Stimulated activated CD8-positive, alpha-beta memory T cell treated with anti-CD3 and anti-CD28 coated beads, Interleukin-12 subunit alpha, Interleukin-12 subunit beta, amount 100 ng/mL, for 24 hours (primary cell): ENCODE results near the gene TP73.

Experiments
- DNase-seq: peaks from one replicate; pipeline ENCODE4 v3.0.0-alpha.2; 2020; ENCODE audit errors: extremely low read depth

Gene TP73

DNA sequence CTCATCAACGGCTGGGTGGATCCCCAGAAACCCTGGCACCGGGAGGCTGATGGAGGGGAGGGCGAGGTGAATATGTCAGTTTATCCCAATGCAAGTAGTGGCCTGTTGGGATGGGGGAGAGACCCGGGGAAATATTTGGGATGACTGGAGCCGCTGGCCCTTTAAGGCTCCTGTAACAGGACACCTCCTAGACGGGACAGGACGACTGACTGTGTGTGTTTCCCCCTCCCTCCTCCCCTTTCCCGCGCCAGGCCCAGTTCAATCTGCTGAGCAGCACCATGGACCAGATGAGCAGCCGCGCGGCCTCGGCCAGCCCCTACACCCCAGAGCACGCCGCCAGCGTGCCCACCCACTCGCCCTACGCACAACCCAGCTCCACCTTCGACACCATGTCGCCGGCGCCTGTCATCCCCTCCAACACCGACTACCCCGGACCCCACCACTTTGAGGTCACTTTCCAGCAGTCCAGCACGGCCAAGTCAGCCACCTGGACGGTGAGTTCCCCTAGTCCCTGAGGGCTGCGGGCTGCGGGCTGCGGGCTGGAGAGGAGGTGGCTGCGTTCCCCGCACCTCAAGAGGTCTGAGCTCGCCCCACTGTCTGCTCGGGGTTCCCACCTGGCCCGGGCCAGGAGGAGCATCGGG lies 55.1 kb downstream of the TP73 start:
- no peak for DNase-seq

- DNase-seq, result no peak
These were observed 55.6 kb downstream of the TP73 start for GRCh38 chr1:3707939-3708328.

- no peak for DNase-seq
These were observed 56.5 kb downstream of the TP73 start for GRCh38 chr1:3708791-3709190.

DNA sequence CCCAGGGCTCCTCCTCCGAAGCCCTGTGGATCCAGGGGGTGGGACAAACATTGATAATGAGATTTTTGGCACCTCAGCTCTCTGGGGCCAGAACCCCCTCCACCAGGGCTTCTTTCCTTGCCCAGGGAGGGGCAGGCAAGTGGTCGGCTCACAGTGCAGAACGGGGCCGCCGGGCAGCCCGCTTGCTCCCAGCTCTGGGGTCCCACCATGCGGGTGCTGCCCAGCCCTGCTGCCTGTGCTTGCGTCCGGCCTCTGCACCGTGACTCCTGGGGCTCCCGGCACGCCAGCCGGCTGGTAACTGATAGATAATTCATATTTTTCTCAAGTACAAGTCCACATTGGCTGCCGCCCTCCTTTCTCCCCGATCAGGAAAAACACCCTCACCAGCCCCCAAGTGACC lies 57.9 kb downstream of the TP73 start:
- DNase-seq, result no peak

DNA sequence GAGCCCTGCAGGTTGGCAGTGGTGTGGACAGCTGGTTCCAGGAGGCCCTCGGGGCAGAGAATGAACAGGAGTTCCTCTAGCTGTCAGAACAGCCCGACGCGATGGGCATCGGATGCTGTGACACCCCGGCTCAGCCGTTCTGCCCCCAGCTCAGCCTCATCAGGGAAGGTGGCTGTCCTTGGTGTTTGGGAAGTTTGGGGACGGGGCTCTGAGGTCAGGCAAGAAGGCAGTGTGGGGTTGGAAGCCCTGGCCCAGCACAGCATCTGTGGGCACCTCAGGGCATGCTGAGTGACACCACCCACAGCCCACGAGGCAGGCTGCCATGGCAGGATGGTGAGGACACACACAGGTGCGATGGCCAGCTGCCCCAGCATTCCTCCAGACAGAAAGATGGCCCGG lies 59.1 kb downstream of the TP73 start:
- no peak for DNase-seq

DNA sequence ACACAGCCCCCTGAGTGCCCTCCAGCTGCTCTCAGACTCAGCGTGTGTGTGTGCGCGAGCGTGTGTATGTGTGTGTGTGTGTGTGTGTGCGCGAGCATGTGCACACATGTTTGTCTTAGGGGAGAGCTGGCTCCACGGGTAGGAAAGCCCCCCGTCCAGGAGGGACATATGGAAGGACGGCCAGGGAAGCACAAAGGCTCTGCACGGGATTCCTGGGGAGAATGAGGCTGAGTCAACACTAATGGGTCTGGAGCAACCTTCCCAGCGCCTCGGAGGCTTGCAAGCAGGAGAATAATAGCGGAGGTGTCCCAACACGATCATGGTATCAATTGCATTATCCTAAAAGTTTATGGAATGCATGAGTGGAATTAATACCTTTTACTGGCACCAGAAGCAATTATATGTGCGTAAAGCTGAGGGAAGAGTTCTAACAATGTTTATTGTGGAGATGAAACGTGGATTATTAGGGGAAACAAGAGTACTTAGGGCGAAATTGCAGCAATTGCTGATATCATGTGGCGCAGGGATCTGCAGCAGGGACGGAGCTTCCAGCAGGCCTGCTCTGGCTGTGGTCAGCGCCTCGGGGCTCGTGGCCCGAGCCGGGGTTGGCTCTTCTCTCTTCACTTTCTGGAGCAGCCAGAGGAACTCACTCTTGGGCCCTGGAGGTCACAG lies 59.6 kb downstream of the TP73 start:
- no peak for DNase-seq

- no peak for DNase-seq
These were observed 60.5 kb downstream of the TP73 start for GRCh38 chr1:3712573-3713535.

DNA sequence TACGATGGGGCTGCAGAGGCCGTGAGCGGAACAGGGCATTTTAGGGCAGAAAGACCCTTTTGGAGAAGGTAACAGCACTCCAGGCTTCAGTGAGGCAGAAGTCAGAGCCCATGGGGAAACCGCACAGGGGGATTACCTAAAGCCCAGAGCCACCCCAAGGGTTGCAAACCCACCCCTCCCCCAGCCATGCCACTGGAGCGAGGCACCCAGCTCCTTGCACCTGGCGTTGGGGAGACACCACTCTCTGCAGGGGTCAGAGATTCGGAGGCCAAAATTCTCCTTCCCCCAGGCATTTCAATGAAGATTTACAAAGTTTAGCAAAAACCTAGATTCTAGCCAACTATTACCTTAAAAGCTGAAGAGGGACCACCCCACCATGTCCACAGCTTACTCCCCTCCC lies 61.5 kb downstream of the TP73 start:
- DNase-seq, result no peak

DNA sequence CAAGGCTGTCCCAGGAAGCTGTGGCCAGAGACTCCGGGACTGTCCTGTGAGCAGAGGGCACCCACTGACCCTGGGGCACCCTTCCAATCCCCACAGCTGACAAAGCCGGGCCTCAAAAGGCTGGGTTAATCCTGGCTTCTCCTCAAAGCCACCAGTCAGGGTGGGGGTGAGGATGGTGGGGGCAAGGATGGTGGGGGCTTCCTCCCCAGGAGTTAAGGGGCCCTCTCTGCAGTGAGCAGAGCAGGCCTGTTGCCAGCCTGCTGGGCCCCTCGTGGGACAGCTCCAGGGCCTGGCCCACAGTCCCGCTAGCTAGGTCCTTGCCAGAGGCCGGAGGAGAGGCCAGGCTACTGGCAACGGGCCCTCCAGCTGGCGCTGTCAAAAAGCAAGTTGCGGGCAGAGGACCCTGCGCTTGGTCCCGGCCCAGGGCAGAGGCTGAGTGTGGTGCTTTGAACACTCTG lies 62.0 kb downstream of the TP73 start:
- DNase-seq, result no peak

GRCh38 chr1:3714814-3715213 lies 62.5 kb downstream of the TP73 start:
- no peak for DNase-seq

DNA sequence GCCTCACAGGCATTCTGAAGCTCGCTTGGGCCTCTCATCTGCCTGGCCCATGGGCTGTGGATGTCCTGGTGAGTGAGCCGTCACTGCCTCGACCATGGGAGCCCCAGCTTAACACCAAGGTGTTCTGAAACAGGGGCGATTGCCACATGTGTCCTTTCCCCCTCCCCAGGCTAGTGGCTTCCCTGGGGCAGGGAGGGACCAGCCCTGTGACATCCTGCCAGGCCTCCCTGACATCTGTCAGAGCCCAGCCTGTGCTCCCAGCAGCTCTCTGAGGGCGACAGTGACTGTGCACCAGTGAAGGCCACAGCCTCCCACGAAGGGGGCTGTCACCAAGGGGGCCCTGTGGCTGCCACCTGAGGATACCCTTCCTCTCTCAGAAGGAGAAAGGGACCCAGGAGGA lies 64.0 kb downstream of the TP73 start:
- no peak for DNase-seq

DNA sequence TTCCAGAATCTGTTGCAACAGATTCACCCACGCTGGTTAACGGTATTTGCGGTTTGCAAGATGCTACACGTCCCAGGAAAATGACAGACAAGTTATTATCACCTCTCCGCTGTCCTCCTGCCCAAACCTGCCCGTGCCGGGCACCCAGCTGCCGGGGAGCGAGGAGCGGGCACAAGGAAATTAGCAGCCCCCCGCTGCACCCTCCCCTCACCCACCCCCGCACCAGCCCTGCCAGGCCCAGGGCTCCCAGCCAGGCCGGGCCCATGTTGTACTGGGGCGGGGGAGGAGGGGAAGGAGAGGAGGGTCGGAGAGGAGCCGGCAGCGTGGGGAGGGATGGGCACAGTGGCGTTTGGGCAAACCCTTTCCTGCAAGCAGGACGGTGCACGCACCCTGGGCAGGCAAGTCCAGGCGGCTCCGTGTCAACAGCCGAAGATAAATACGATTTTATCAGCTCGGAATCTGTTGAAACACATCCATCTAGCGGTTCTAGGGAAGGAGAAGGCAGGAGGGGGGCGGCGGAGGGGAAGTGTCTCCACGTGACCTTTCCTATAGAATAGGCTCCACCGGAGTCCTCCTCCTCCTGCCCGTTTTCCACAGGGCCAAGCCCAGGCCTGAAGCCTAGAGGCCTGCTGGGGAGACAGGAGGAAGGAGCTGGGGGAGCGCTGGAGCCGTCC lies 64.9 kb downstream of the TP73 start:
- no peak for DNase-seq

- DNase-seq, result no peak
These were observed 65.6 kb downstream of the TP73 start for GRCh38 chr1:3717715-3718601.

- DNase-seq, result no peak
These were observed 66.4 kb downstream of the TP73 start for GRCh38 chr1:3718764-3719163.

DNA sequence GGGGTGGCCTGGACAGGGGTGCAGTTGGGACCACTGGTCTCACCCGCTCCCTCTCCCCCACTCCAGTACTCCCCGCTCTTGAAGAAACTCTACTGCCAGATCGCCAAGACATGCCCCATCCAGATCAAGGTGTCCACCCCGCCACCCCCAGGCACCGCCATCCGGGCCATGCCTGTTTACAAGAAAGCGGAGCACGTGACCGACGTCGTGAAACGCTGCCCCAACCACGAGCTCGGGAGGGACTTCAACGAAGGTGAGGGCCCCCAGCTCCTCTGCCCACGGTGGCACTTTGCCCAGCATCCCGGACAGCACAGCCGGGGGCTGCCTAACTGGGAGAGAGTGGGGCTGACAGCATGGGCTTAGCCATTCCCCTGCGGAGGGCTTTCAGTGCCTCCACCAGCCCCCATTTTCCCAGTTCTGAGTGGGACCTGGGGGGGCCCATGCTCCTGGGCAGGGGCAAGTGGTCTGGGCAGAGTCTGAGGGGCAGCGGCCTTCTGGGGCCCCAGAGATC lies 69.7 kb downstream of the TP73 start:
- no peak for DNase-seq

GRCh38 chr1:3722846-3723245 lies 70.5 kb downstream of the TP73 start:
- no peak for DNase-seq

- peak; percentile 45 for DNase-seq
These were observed 72.2 kb downstream of the TP73 start for GRCh38 chr1:3724416-3725030.

DNA sequence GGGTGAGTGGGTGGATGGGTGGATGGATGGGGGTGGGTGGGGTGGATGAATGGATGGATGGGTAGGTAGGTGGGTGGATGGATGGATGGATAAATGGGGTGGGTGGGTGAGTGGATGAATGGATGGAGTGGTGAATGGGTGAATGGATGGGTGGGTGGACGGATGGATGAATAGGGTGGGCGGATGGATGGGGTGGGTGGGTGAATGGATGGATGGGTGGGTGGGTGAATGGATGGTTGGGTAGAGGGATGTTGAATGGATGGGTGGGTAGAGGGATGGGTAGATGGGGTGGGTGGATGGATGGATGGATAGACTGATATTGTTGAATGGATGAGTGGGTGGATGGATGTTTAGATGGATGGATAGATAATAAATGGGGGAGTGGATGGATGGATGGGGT lies 73.0 kb downstream of the TP73 start:
- no peak for DNase-seq

DNA sequence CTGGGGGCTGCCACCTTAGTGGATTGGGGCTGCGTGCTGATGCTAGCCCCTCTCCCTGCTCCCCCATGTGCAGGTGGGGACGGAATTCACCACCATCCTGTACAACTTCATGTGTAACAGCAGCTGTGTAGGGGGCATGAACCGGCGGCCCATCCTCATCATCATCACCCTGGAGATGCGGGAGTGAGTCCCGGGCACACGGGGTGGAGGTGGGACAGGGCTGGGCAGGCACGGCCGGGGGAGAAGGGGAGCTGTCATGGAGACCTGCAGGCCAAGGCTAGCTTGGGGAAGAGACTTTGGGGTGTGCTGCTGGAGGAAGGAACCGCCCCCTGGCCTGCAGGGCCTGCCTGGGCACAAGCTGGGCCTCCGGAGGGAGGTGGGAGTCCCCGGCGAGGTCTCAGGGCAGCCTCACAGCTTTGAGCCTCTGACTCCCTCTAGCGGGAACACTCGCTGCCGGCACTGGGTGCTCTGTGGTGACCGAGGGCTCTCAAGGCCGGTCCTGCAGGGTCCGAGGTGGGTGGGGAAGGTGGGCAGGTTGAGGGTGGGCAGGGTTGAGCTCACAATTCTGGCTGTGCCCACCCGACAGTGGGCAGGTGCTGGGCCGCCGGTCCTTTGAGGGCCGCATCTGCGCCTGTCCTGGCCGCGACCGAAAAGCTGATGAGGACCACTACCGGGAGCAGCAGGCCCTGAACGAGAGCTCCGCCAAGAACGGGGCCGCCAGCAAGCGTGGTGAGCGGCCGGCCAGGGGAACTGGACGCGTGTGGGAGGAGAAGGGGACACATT lies 74.9 kb downstream of the TP73 start:
- DNase-seq, result no peak
